RWPE2 (cell line): Measurements from ENCODE around the gene TRPM2.
A peak's percentile ranks its signal among the peaks of the same experiment; 100 is the strongest.

ENCODE experiments used
- ATAC-seq: fragments of 200-7000 bp; cut with Tn5 transposase; 3 replicates; pipeline ENCODE4 v1.9.1; 2021; ENCODE audit warnings: low read depth
- DNase-seq: peaks from one replicate; pipeline ENCODE4 v3.0.0-alpha.2; 2020; ENCODE audit warnings: low spot score
- H3K27ac ChIP-seq: fragments of 450-650 bp; 2 replicates; pipeline ENCODE4 v1.5.1; 2017; ENCODE audit warnings: mild to moderate bottlenecking; ENCODE audit not compliant: poor library complexity, severe bottlenecking
- H3K27me3 ChIP-seq: fragments of 250-450 bp; sonication (Bioruptor Pico); 2 replicates; pipeline ENCODE4 v1.5.1; 2021; ENCODE audit warnings: mild to moderate bottlenecking, moderate library complexity; ENCODE audit not compliant: insufficient read depth, poor library complexity, severe bottlenecking
- H3K36me3 ChIP-seq: fragments of 250-450 bp; sonication (Bioruptor Pico); 2 replicates; pipeline ENCODE4 v1.5.1; 2020; ENCODE audit warnings: low read depth, mild to moderate bottlenecking, moderate library complexity
- H3K4me1 ChIP-seq: fragments of 250-450 bp; sonication (Bioruptor Pico); 2 replicates; pipeline ENCODE4 v1.5.1; 2021; ENCODE audit warnings: mild to moderate bottlenecking, moderate library complexity; ENCODE audit not compliant: insufficient read depth, poor library complexity, severe bottlenecking
- H3K4me3 ChIP-seq: fragments of 250-450 bp; sonication (Bioruptor Pico); 2 replicates; pipeline ENCODE4 v1.5.1; 2021; ENCODE audit warnings: mild to moderate bottlenecking, moderate library complexity; ENCODE audit not compliant: severe bottlenecking
- H3K9me3 ChIP-seq: fragments of 250-450 bp; sonication (Bioruptor Pico); 2 replicates; pipeline ENCODE4 v1.5.1; 2021; ENCODE audit warnings: mild to moderate bottlenecking, moderate library complexity; ENCODE audit not compliant: severe bottlenecking
- TF ChIP-seq, protein P1 (sequence below): fragments of 450-650 bp; IDR thresholded peaks from one replicate; pipeline ENCODE4 v1.5.1; 2017; ENCODE audit warnings: mild to moderate bottlenecking, moderate library complexity; ENCODE audit not compliant: poor library complexity, severe bottlenecking

TRPM2 gene

DNA sequence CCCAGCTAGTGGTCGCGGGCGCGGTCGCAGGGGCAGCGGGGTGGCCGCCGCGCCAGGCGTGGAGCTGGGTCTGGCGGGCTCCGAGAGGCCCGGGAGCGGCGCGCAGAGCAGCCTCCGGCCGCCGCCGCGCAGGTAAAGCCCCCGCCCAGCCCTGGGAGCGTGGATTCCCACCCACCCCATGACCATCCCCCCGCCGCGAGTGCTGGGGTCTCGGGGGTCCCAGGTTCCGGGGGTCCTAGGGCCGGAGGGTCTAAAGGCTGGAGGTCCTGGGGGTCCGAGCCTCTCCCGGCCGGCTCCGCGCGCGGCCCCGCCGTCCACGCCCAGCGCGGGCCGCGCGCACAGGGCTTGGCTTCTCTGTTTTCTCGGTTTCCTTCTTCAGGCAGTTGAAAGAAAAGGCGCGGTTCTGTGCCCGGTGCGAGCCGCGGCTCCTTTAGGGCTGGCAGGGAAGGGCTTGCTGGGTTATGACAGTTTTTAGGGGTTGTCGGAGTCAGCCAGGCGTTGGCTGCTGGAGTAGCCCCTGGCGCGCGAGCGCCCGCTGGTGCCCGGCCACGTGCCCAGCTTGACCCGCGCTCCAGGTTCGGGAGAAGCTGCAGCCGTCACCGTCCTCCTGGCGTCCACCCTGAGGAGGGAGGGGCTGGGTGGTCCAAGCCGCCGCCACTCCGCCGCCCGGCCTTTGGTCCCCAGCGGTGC is 102.2 kb downstream of the TRPM2 start:
- ATAC-seq = peak; percentile 57
- H3K9me3 ChIP-seq = no peaks in the 10 kb centered on the region
- DNase-seq = peak; percentile 62
- H3K36me3 ChIP-seq = no peaks in the 10 kb centered on the region
- no peaks in the 10 kb centered on the region for H3K4me1 ChIP-seq
- H3K27ac ChIP-seq = no peak overlapping the region
- H3K27me3 ChIP-seq = peaks cover 9% of the 10 kb centered on the region
- H3K4me3 ChIP-seq = peak overlapping the region; percentile 38
- TF ChIP-seq, protein P1, sequence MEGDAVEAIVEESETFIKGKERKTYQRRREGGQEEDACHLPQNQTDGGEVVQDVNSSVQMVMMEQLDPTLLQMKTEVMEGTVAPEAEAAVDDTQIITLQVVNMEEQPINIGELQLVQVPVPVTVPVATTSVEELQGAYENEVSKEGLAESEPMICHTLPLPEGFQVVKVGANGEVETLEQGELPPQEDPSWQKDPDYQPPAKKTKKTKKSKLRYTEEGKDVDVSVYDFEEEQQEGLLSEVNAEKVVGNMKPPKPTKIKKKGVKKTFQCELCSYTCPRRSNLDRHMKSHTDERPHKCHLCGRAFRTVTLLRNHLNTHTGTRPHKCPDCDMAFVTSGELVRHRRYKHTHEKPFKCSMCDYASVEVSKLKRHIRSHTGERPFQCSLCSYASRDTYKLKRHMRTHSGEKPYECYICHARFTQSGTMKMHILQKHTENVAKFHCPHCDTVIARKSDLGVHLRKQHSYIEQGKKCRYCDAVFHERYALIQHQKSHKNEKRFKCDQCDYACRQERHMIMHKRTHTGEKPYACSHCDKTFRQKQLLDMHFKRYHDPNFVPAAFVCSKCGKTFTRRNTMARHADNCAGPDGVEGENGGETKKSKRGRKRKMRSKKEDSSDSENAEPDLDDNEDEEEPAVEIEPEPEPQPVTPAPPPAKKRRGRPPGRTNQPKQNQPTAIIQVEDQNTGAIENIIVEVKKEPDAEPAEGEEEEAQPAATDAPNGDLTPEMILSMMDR = peak; percentile 70

DNA sequence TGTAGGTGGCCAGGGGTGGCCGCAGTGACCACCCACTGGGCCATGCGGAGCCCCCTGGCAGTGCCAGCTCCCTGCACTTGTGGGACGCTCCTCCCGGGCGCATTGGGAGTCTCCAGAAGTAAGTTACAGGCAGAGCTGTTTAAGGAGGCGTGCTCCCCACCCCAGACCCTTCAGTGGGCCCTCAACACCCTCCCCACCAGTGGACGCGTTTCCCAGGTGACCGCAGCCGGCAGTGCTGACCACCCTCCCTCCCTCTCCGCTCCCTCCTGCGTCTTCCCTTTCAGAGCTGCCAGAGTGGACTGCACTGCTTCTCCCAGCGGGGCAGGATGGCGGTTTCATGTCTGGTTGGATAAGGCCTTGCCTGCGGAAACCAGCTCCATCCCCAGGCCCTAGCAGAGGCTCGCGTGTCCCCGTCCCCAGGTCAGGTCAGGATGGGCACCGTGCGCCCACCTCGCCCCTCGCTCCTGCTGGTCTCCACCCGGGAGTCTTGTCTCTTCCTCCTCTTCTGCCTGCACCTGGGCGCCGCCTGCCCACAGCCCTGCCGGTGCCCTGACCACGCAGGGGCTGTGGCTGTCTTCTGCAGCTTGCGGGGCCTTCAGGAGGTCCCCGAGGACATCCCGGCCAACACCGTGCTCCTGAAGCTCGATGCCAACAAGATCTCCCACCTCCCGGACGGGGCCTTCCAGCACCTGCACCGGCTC is 102.9 kb downstream of the TRPM2 start:
- Histone ChIP-seq H3K27ac (no peak overlapping the region), H3K4me1 (no peaks in the 10 kb centered on the region), H3K27me3 (peaks cover 7% of the 10 kb centered on the region), H3K9me3 (no peaks in the 10 kb centered on the region), H3K4me3 (peak overlapping the region; percentile 38), H3K36me3 (no peaks in the 10 kb centered on the region)
- ATAC-seq = no peak
- peak; percentile 53 for DNase-seq
- TF ChIP-seq, protein P1 = peak; percentile 38

DNA sequence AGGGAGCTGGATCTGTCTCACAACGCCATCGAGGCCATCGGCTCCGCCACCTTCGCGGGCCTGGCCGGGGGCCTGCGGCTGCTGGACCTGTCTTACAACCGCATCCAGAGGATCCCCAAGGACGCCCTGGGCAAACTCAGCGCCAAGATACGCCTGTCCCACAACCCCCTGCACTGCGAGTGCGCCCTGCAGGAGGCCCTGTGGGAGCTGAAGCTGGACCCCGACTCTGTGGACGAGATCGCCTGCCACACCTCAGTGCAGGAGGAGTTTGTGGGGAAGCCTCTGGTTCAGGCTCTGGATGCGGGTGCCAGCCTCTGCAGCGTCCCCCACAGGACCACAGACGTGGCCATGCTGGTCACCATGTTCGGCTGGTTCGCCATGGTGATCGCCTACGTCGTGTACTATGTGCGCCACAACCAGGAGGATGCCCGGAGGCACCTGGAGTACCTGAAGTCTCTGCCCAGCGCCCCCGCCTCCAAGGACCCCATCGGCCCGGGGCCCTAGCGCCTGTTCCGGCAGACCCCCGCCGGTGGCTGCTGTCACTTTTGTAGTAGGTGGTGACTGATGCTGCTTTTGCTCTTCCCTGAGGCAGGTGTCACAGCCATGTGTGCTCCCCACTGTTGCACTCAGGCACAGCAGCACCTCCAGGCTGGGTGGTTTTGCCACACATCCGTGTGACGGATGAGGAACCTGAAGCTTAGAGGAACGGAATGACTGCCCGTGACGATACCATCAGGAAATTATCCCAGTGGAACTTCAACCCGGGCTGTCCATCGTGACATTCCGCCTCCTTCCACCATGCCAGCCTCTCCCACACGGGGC is 103.7 kb downstream of the TRPM2 start:
- Histone ChIP-seq H3K4me3 (no peak overlapping the region), H3K27ac (no peak overlapping the region), H3K27me3 (no peaks in the 10 kb centered on the region), H3K4me1 (no peaks in the 10 kb centered on the region), H3K9me3 (no peaks in the 10 kb centered on the region), H3K36me3 (no peaks in the 10 kb centered on the region)
- DNase-seq (peak; percentile 60), ATAC-seq (no peak)
- TF ChIP-seq, protein P1 = no peak

DNA sequence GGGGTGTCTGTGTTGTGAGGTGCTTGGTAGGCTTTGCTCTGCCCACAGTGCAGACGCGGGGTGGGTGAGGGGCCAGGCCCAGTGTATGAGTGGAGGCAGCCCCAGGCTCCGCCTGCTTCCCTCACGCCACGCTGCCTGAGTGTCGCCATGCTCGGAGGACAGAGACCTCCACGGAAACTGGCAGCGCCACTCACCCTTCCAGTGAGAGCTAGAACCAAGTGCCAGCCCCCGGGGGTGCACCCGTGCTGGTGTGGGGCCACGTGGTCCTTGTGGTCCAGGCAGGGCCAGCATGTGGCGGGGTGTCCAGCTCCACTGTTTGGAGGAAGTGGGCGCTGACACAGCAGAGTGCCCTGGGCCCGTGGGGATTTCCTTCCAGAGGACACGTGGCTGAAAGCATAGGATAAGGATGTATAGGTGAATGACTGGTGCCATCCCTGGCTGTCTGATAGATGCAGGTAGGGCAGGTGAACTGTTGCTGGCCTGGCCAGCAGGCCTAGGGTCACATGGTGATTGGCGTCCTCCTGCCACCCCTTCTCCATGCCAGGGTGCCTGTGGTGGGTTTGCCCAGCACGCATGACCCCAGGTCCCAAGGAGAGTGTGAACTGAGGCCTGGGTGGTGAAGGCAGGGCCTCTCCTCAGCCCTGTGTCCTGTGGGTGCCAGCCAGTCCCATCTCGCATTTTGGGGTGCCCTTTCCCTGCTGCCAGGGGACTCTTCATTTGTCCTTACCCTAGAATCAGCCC is 105.7 kb downstream of the TRPM2 start:
- TF ChIP-seq, protein P1 = no peak
- H3K27me3 ChIP-seq = no peaks in the 10 kb centered on the region
- H3K4me1 ChIP-seq = no peaks in the 10 kb centered on the region
- no peaks in the 10 kb centered on the region for H3K36me3 ChIP-seq
- no peaks in the 10 kb centered on the region for H3K9me3 ChIP-seq
- no peak overlapping the region for H3K27ac ChIP-seq
- no peak overlapping the region for H3K4me3 ChIP-seq
- ATAC-seq = no peak
- peak; percentile 64 for DNase-seq
